BJ (cell line): ENCODE measurements around the gene HOXC13. TPM values are rescaled to one million over a fixed set of nuclear protein-coding genes. Genes with fewer than 3 reads are reported as not detected.

Source experiments
- CTCF ChIA-PET: fragments of 350-600 bp; formaldehyde crosslinking; extraction: SDS; loops from one replicate; lab custom pipeline; 2021; ENCODE audit warnings: antibody characterized with exemption, inconsistent platforms; lab: Yijun Ruan, JAX
- POLR2A ChIA-PET: fragments of 300-600 bp; sonication (Branson Sonifier 250); formaldehyde crosslinking; extraction: SDS; loops from one replicate; lab custom pipeline; 2021; ENCODE audit warnings: antibody characterized with exemption; lab: Charles Lee
- DNase-seq: peaks from one replicate; pipeline ENCODE4 v3.0.0-alpha.2; 2011; ENCODE audit warnings: low read depth
- H3K27me3 ChIP-seq: 2 replicates; pipeline ENCODE4 v1.6.0; 2011; ENCODE audit warnings: low read length; ENCODE audit not compliant: control insufficient read depth, insufficient read depth
- H3K36me3 ChIP-seq: 2 replicates; pipeline ENCODE4 v1.5.1; 2011; ENCODE audit warnings: low read length; ENCODE audit not compliant: control insufficient read depth, insufficient read depth
- H3K4me3 ChIP-seq: 2 replicates; pipeline ENCODE4 v1.5.1; 2011; ENCODE audit warnings: low read depth, mild to moderate bottlenecking, control low read depth, low read length
- CTCF ChIP-seq: IDR thresholded peaks from 2 replicates; pipeline ENCODE4 v1.5.1; 2011; ENCODE audit warnings: low read depth, mild to moderate bottlenecking, control low read depth, inconsistent platforms, low read length, moderate library complexity; ENCODE audit not compliant: insufficient read depth
- polyA plus RNA-seq: library from polyadenylated mRNA; depleted of rRNA; stranded (reverse); fragments of >200 nt; gene quantifications from 2 replicates; pipeline ENCODE4 v1.2.3, GENCODE V29; 2011

HOXC13 gene
- polyA plus RNA-seq, 1 experiment: 1.0 TPM

GRCh38 chr12:53935383-53936341, 3.0 kb upstream of the HOXC13 start:
- ChIA-PET CTCF (no interaction called here), POLR2A (no interaction called here)
- no peak overlapping the region for H3K4me3 ChIP-seq
- H3K27me3 ChIP-seq: peaks cover 81% of the 10 kb centered on the region
- H3K36me3 ChIP-seq: no peaks in the 10 kb centered on the region
- DNase-seq: no peak
- TF ChIP-seq CTCF: no peak

GRCh38 chr12:53937099-53937498, 1.5 kb upstream of the HOXC13 start:
- Histone ChIP-seq H3K4me3 (no peak overlapping the region), H3K36me3 (no peaks in the 10 kb centered on the region), H3K27me3 (peaks cover 76% of the 10 kb centered on the region)
- no peak for DNase-seq
- no peak for TF ChIP-seq CTCF
- ChIA-PET POLR2A (no interaction called here), CTCF (interaction anchor here (0.9 to 1.3 kb wide), 2 partner anchors 48 to 191 kb away, joined by 3 read pairs; partner anchors contain the start of gene HOXC10)

GRCh38 chr12:53937596-53938325, 870 bp upstream of the HOXC13 start:
- TF ChIP-seq CTCF: no peak
- 0 out of 2 replicates have a peak overlapping the region, but pooled peaks have one; percentile 17 for H3K4me3 ChIP-seq
- ChIA-PET CTCF (interaction anchor here (0.7 to 1.4 kb wide), 4 partner anchors 11 to 191 kb away, joined by 3 to 7 read pairs (median 3); partner anchors contain the start of gene HOXC10), POLR2A (no interaction called here)
- no peak for DNase-seq
- H3K27me3 ChIP-seq: peaks cover 74% of the 10 kb centered on the region
- H3K36me3 ChIP-seq: no peaks in the 10 kb centered on the region

- ChIA-PET CTCF (interaction anchor here (0.6 to 1.5 kb wide), 4 partner anchors 28 to 496 kb away, joined by 3 to 5 read pairs (median 4); partner anchors contain the start of gene HOXC5), POLR2A (no interaction called here)
- Histone ChIP-seq H3K27me3 (peaks cover 71% of the 10 kb centered on the region), H3K36me3 (no peaks in the 10 kb centered on the region), H3K4me3 (peak overlapping the region; percentile 44)
- no peak for DNase-seq
- no peak for TF ChIP-seq CTCF
Measured at GRCh38 chr12:53939141-53940108, 794 bp downstream of the HOXC13 start.
